GM10248 (cell line): Measurements from ENCODE around the gene KCNQ4.

ENCODE experiments used
- CTCF ChIA-PET: fragments of 300-600 bp; sonication (Branson Sonifier 250); formaldehyde crosslinking; extraction: SDS; loops from one replicate; lab custom pipeline; 2021; ENCODE audit warnings: antibody characterized with exemption; lab: Yijun Ruan, JAX
- POLR2A ChIA-PET: fragments of 350-650 bp; sonication (Branson Sonifier 250); formaldehyde crosslinking; extraction: SDS; loops from one replicate; lab custom pipeline; 2020; ENCODE audit warnings: antibody characterized with exemption; lab: Yijun Ruan, JAX
- DNase-seq: peaks from one replicate; pipeline ENCODE4 v3.0.0; 2012; ENCODE audit errors: extremely low spot score
- TF ChIP-seq, protein P1 (sequence below): IDR thresholded peaks from 2 replicates; pipeline ENCODE4 v1.5.1; 2012; ENCODE audit warnings: mild to moderate bottlenecking, low read depth; ENCODE audit errors: extremely low read depth, missing control alignments, control extremely low read depth

The KCNQ4 gene

DNA sequence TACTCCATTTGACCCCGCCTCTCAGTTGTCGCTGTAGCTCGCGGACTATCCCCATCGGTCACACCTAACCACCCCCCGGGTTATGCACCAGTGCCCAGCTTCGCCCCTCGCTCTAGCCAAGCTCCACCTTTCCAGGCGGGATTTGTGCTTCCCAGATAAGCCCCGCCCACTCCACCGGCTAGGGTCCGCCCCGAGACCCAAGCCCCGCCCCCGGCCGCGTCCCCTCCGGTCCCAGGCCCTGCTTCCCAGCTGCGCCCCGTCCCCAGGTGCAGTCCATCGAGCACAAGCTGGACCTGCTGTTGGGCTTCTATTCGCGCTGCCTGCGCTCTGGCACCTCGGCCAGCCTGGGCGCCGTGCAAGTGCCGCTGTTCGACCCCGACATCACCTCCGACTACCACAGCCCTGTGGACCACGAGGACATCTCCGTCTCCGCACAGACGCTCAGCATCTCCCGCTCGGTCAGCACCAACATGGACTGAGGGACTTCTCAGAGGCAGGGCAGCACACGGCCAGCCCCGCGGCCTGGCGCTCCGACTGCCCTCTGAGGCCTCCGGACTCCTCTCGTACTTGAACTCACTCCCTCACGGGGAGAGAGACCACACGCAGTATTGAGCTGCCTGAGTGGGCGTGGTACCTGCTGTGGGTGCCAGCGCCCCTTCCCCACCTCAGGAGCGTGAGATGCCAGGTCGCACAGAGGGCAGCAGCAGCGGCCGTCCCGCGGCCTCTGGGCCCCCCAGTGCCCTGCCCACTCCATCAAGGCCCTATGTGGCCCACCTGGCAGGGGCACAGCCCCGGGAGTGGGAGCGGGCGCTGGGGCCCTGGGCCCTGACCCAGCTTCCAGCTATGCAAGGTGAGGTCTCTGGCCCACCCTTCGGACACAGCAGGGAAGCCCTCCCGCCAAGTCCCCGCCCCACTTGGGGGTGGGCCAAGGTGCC lies 54.7 kb downstream of the KCNQ4 start:
- POLR2A ChIA-PET: no interaction called here
- no peak for DNase-seq
- TF ChIP-seq, protein P1, sequence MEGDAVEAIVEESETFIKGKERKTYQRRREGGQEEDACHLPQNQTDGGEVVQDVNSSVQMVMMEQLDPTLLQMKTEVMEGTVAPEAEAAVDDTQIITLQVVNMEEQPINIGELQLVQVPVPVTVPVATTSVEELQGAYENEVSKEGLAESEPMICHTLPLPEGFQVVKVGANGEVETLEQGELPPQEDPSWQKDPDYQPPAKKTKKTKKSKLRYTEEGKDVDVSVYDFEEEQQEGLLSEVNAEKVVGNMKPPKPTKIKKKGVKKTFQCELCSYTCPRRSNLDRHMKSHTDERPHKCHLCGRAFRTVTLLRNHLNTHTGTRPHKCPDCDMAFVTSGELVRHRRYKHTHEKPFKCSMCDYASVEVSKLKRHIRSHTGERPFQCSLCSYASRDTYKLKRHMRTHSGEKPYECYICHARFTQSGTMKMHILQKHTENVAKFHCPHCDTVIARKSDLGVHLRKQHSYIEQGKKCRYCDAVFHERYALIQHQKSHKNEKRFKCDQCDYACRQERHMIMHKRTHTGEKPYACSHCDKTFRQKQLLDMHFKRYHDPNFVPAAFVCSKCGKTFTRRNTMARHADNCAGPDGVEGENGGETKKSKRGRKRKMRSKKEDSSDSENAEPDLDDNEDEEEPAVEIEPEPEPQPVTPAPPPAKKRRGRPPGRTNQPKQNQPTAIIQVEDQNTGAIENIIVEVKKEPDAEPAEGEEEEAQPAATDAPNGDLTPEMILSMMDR: no peak
- CTCF ChIA-PET: interaction anchor here (1.2 to 2.8 kb wide), 2 partner anchors 11 to 13 kb away, joined by 3 to 9 read pairs; no protein-coding TSS in a partner anchor

DNA sequence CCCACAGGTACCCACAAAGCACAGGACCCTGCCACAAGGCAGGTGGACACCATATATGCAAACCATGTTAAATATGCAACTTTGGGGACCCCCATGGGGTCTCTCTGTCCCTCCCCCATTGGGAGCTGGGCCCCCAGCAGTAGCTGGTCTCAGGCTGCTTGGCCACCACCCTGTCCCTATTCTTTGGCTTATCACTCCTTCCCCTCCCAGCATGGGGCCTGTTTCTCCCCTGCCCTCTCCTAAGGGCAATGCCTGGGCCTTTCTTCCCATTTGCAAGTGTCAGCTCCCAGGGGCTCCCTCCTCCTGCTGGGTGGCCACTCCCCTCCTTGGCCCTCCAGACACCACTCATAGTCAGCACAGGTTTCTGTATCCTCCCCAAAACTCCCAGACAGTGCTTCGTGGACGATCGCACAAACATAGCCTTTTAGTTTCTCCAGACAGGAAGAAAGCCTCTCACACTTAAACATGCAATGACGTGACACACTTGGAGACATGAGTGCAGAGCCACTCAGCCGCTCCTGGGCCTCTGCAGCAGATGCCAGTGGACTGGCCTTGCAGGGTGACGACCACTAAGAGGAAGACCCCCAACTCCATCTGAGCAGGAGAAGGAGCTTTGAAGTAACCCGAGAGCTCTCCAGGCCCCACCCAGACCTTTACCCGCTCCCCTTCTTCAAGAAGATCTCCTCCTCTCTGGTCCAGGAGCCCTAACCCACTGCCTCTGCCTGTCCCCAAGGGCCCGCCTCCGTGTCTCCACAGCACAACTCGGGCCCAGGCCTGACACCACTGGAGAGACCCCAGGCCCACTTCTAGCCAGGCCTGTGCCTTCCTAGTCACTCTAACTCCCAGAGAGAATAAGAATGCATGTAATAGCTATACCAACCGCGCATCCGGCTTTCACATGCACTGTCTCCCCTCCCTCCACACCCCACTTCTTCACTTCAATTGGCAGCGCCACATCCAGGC lies 55.7 kb downstream of the KCNQ4 start:
- no peak for DNase-seq
- TF ChIP-seq, protein P1: no peak
- ChIA-PET CTCF (interaction anchor here (1.0 to 2.8 kb wide), 3 partner anchors 10 to 65 kb away, joined by 3 to 9 read pairs (median 4); no protein-coding TSS in a partner anchor), POLR2A (no interaction called here)

DNA sequence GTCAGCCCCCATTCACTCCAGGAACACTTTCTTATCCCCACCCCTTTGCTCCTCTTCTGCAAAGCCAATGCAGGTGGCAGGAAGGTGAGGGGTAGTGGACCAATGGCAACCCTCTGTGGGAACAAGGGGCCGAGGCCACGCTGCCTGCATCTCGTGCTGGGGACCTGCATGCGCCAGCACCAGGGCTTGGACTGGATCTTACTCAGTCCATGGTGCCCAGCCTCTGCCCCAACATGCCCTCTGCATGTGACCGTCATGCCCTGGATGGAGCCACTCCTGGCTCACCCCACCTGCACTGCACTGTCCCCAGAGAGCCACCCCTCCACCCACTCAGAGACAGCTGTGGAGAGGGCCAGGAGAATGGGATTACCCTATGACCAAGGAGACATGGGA lies 56.4 kb downstream of the KCNQ4 start:
- TF ChIP-seq, protein P1: no peak

DNA sequence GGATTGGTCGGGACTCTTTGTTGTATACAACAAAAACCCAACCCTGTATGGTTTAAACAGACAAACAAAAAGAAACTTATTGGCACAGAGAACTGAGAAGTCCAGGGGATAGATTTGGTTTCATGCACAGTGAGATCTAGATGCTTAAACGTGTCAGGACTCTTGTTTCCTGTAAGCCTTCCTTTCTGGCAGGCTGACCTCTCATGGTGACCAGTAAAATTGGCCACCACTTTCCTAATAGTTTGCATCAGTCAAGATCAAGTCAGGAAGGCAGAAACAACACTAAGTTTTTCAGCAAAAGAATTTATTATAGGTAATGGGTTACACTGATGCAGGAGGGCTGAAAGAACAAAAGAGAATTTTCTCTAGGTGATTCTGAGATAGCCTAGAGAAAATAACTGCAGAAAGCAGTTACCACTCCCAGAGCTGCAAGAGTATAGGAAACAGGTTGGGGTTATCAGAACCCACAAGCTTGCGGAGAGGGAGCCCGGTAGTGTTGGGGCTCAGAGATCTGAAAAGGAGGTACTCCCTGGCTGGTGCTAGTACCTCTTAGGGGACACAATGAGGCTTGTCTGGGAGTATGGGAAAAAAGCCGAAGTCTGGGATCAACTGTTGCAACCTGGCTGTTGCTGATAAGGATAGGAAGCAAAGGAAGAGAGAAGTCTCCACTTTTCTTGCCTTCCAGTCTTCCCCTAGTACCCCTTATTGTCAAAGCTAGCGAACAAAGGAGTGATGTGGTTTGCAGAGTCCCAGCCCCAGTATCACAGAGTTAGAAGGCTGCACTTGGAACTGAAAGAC lies 57.1 kb downstream of the KCNQ4 start:
- CTCF ChIA-PET: interaction anchor here (1.0 to 2.8 kb wide), 3 partner anchors 9 to 108 kb away, joined by 3 to 9 read pairs (median 3); no protein-coding TSS in a partner anchor
- TF ChIP-seq, protein P1: peak; percentile 23
- DNase-seq: no peak
- POLR2A ChIA-PET: no interaction called here

More for the DNA sequence above, 56.4 kb downstream of the KCNQ4 start:
- DNase-seq: no peak
- POLR2A ChIA-PET: no interaction called here
- CTCF ChIA-PET: interaction anchor here (1.0 to 2.8 kb wide), 2 partner anchors 9 to 66 kb away, joined by 4 to 9 read pairs; no protein-coding TSS in a partner anchor

DNA sequence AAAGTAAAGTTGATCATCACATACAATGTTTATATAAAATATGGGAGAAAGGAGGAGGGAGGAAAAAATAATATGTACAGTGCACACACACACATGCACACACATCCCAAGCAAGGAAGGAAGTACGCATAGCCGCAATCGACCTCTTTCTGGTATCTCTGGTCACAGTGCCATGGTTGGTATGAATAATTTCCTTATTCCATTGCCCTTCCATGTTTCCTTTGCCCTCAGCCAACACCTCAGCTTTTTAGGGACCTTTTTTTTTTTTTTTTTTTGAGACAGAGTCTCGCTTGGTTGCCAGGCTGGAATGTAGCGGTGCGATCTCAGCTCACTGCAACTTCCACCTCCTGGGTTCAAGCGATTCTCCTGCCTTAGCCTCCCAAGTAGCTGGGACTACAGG lies 58.0 kb downstream of the KCNQ4 start:
- TF ChIP-seq, protein P1: no peak
- no peak for DNase-seq
- CTCF ChIA-PET: interaction anchor here (1.0 to 1.9 kb wide), 3 partner anchors 16 to 107 kb away, joined by 3 to 8 read pairs (median 3); no protein-coding TSS in a partner anchor
- POLR2A ChIA-PET: no interaction called here
